CD4-positive, alpha-beta T cell treated with Interleukin-12 subunit alpha and Interleukin-12 subunit beta, for 1 hour (primary cell): Measurements from ENCODE around the gene SMIM27.
"Not testable (repeated sequence)": the region's sequence is repeated elsewhere in the genome, so short reads cannot be mapped to it uniquely, and the experiment has no call there.

Experiments
- DNase-seq: peaks from one replicate; pipeline ENCODE4 v3.0.0-alpha.2; 2020

SMIM27 gene

DNA sequence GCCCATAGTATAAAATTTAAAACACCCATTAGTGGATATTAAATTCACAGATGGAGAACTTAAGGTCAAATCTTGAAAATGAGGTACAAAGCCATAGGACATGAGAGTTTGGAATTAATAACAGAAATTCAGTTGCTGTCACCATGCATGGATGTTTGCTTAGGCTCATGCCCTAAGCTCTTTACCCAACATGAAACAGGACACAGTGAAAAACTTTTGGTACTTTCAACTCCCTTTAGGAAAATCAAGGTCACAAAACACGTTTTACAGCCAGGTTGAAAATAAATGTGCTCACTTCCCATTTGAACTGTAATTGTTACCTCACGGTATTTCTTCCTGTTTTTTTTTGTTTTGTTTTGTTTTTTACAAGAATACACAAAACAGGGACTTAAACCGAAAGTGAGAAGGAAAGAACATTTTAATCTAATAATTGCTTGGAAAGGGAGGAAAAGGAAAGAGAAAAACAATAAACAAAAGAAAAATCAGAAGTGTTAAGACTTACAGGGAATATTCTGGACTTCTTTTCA is 6.3 kb downstream of the SMIM27 start:
- DNase-seq = no peak

DNA sequence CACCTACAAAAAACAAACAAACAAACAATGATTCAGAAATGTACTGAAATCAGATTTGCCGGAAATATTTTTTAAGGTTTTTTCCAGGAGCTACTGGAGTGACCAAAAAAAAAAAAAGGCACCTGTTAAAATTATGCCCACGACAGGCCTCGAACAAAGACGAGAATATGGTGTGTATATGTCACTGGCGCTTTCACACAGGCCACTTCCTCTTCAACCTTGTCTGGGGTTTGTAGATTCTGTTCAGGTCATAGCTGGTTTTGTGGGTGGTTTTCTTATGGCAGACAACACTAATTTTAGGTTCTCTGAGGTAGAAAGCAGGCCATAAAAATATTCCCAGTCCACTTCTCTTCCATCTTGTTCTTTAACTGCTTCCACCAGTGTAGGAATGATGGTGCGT is 13.8 kb downstream of the SMIM27 start:
- DNase-seq = no peak

DNA sequence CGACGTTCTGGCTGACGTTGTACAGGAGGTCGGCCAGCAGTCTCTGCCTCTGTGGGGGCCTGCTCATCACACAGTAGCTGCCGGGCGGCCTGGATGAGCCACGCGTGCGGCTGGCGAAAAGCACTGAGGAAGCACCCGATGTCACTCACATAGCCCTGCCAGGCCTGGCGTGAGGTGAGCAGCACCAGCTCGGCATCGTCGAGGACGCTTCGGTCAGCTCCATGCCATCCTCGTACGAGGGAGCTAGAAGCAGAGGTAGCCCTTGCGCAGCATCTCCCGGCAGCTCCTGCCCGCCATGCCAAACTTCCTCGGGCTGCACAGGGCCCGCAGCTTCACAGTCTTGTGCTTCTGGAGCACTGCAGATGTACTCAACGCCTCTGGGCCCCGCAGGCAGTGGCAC is 14.6 kb downstream of the SMIM27 start:
- no peak for DNase-seq

DNA sequence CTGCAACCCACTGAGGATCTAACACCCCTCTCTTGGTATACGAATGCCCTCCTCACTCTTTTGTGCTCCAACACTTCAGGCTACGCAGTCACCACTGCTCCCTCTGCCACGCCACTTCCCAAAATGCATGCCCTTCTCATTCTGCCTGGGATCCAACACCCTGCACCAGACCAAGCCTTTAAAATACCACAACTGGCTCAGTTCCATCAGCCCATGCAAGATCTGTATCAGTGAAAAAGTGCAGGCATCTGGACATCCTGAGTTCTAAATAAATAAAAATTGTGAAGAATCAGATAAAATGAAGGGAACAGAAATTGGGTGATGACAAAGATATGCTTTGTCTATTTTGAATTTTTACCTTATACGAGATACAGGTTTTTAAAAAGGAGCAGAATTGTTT is 18.1 kb downstream of the SMIM27 start:
- no peak for DNase-seq

DNA sequence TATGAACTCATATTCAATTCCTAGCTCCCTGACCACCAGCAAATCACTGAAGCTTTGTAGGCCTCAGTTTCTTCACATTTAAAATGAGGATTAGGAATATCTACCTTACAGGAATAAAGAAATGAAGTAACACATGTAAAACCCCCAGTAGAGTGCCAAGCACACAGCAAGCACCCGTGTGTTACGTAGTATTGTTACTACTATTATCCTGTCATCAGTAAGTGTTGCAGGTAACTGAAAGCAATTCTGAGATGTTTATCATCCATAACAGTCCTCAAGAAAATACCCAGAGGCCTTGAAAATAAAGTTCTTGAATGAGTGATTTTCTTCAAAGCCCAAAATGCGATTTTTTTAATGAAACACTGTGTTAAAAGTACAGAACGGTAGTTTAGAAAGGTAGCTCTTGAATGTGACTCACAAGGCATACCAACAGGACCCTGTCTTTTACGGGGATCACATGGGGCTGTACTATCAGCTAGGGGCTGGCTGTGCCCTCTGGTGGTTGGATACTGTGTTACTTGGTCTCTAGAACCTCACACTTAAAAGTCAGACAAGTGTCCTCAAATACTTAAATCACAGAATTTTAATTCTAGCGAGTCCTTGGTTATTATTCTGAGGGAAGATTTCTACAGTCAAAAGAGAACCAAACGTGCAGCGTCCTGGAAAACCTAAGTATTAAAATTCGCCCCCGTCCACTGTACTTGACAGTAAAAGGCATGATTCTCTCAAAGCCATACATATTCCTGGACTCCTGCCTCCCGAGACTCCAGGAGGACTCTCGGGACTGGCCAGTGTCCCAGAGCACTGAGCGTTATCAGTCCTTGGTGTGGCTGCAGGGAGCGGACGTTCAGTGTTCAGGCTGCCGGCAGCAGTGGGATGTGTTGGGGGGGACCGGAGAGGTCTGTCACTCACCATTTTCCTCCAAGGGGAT is 20.1 kb downstream of the SMIM27 start:
- peak; percentile 86 for DNase-seq

DNA sequence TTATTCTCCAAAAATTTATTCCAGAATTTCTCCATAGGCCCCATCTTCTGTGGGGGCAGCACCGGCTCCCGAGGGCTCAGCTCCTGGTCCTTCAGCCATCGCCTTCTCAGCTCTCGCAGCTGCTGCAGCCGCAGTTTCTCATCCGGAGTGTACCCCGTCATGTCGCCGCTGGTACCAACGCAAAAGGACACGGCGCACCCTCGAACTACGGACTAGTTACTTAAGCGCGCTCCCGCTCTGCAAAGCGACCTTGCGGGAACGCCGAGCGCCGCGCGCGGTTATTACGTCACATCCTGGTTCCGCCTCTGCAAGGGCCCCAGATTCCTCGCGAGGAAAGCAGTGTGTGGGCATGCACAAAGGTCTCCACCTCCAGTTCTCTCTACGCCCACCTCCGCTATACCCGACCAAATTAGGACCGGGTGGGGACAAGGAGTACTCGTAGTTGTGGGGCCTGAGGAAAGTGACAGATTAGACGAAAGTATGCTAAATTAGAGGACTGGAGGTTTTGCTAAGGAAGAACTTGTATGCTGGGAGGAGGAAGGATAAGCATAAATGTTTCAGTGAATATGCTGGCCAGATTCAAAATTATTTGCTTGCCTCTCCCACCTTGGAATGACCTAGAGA is 20.9 kb downstream of the SMIM27 start, which contains the start of gene NDUFB6:
TSS of gene NDUFB6 (minus strand) at position 260 of the 624 bp plus-strand sequence. CDS start at position 161, 99 bp downstream.
- peak; percentile 95 for DNase-seq

DNA sequence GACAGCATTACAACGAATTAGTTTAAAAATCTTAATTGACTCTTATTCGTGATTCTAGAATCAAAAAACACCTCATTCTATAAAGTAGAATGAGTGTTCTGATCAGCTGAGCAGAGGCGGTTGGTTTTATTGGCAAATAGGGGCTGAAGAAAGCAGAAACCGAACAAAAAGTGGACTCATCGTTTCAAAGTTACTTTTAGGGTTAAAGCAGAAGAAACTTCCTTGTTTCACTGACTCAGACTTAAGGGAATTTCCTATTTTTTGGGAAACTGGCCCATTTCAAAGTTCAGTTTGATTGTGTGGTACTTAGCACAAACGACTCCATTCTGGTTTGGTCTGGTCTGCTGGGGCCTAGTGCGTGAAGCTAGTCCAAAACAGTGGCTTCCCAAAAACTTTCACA is 21.7 kb downstream of the SMIM27 start:
- no peak for DNase-seq

DNA sequence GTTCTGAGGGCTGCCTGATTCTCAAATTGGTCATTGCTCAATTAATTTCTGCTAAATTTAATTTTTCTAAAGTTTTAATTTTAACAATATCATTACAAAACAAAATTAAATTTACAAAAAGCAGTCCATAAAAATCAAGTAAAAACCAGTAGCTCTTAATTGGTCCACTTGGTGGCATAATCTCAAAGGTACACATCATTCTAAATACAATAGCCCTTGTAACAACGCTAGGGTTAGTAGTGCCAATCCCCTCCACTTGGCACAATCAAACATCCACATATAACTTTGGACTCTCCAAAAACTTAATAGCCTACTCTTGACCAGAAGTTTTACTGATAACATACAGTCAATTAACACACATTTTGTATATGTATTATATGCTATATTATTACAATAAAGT is 22.7 kb downstream of the SMIM27 start:
- DNase-seq = no peak

DNA sequence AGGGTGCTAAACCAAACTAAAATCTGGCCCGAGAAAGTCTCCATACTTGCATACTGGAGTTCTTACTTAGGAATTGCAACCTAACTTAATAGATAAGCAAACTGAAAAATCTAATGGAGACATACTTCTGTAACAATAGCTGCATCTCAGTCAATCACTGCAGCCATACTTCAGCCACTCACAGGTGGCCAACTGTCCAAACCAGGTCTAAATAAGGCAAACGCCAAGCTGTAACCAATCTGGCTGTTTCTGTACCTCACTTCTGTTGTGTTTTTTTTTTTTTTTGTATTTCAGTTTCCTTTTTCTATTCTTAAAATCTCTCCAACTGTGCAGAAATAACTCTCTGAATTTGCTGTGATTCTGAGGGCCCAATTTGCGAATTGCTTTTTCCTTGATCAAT is 25.2 kb downstream of the SMIM27 start:
- DNase-seq = no peak

DNA sequence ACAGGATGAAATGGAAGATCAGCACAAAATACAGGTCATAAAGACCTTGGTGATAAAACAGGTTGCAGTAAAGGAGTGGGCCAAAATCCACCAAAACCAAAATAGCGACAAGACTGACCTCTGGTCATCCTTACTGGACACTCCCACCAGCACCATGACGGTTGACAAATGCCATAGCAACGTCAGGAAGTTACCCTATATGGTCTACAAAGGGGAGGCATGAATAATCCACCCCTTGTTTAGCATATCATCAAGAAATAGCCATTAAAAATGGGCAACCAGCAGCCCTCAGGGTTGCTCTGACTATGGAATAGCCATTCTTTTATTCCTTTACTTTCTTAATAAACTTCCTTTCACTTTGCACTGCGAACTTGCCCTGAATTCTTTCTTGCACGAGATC is 26.8 kb downstream of the SMIM27 start:
- no peak for DNase-seq

DNA sequence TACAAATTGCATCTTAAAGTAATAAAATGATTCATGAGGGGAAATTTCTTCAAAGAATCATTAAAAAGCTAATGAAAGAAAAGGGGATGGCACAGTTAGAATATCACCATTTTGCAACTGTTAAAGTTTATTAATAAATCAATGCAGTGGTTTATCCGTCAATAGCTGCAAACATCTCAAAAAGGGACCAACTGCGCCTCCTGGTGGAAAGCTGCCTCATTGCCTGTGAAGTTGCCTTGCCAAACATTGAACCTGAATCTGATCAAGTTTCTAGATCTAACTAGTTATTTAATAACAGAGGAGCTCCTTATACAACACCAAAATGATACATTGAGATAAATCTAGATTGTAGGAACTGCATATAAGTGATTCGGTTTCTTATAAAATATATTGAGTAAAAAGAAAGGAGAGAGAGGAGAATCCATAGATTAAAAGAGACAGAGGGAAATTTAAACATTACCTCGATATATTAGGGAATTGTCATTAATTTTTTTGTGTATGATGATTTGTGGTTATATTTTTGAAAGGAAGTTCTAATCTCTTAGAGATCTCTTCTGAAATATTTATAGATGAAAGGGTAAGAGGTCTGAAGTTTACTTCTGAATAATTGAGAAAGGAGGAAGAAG is 27.7 kb downstream of the SMIM27 start:
- DNase-seq = peak; percentile 81

DNA sequence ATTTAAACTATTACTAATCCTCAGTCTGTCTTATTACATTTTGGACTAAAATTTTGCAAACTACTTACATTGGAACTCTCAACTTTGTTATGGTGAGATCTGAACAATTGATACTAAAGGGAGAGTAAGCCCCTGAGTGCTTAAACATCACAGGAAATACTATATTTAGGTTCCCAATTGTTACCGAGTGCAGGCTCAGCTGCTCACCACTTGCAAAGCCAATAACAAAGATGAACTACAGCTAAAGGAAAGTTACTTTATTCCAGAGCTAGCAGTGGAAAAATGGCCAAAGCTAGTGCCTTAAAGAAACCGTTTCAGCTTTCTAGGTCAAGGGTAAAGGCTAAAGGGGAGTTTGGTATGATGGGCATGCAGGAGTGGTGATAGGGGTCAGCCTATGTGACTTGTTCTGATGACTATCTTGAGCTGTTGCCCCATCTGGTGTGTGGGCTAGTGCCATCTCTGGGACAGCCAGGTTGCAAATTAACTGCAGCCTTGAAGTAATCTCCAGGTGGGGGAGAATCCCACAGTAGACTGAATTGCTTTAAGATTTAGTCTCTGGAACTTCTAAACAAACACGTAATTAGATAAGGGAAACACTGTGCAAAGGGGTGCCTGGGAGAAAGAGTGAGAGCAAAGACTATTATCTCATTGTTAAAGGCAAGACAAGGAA is 28.6 kb downstream of the SMIM27 start:
- DNase-seq = no peak

DNA sequence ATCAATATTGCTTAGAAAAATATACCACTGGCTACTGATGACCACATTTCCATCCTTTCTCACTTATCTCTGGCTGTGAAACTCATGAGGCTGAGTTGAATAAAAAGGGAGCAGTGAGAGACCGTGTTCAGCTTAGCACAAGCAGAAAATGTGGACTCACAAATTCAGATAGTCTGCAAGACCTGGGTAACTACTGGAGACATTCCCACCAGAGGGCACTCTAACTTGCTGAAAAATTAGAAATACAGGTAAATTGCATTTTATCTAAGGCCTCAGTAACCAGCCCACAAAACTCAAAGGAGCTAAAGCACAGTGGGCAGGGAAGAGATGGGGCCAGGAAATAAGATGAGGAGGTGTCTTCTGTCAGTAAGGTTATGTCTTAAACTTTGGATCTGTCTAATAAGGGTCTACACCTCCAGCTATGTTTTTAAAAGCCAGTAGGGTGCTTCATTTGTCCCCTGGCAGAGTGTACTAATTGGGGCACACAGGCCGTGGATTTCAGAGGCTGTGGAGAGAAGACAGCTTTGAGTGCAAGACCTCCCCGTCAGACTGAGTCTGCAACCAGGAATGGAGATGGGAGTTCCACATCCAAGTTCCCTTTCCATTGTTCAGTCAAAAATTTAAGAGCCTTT is 29.5 kb downstream of the SMIM27 start:
- DNase-seq = peak; percentile 54

DNA sequence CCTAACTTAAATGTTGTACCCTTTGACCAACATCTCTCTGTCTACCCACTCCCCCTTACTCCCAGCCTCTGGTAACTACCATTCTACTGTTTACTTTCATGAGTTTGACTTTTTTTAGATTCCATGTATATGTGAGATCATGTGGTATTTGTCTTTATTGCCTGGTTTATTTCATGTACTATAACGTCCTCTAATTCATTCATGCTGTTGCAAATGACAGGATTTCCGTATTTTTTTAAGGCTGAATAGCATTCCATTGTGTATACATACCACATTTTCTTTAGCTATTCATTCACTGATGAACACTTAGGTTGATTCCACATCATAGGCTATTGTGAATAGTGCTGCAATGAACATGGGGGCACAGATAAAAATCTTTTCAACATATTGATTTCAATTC is 32.7 kb downstream of the SMIM27 start:
- no peak for DNase-seq

DNA sequence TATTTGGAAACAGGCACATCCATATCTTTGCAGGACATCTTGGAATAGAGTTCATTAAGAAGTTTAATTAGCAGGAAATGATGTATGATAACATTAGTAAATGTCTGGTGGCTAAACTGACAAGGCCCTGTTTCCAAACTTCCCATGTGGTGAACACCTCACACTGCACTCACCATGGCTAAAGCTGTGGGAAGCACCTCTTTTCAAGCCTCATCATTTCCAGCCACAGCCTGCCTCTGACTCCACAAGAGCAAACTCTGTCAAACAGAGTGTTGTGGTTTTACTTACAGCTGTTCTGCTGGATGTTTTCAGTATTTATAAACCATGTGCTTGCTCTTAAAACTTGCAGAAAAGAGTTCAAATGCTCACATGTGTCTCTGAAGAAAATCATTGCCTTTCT is 35.8 kb downstream of the SMIM27 start:
- no peak for DNase-seq

DNA sequence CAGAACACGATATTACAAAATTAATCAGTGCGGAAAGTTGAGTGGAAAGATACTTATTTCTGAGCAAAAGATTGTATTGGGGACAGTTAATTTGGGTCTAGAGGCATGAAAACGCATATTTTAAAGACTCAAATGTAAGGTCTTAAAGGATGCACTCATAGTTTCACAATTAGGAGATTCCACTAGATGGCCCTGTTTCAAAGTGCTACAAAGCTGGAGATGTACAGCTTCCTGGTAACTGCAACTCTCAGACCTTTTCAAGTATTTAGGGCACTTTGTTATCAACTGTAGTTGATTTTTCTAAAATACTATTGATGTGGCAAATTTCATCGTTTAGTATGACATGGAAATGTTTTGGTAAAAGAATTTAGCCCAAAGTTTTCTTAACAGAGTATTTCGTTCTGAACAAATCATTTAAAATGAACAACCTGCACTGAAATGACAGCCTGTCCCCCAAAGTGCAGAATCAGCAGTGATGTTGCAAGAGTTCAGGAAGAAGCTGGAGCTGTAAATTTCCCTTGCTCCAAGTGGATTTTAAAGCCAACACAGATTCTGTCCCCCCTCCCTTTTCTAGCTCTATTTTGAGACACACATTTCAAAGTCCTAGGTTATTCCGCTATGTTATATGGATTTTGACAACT is 37.1 kb downstream of the SMIM27 start:
- peak; percentile 9 for DNase-seq

DNA sequence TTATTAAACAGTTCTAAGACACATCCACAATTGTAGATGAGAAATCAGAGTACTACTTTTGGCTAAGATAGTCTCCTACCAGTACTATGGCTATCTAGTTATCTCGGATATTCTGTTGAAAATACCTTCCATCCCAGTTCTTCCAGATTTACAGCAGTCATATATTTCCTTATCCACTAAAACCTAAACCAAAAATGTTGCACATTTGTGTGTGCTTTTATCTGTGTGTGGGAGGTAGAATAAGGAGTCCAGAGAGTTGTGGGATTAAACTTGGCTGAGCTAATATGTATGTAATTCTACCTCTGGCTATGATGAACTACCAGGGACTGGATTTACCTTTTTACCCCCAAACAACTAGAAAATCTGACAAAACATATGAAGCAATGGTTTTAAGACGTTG is 38.3 kb downstream of the SMIM27 start:
- DNase-seq = no peak

DNA sequence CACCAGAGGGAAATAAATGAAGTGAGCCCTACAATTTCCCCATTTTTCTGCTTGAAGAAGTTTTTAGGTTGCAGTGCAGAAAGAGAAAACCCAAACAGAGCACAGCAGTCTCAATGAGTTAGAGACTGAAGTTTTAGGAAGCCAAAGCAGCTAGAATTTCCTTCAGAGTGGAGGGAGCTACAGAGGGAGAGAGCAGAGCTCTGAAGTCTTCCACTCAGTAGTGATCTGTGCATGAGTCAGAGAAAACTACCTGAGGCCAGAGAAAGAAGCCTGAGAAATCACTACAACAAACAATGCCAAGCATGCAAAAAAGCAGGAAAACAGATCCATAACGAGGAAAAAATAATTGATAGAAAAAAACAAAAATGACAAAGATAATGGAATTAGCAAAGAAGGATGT is 38.8 kb downstream of the SMIM27 start:
- DNase-seq = no peak

DNA sequence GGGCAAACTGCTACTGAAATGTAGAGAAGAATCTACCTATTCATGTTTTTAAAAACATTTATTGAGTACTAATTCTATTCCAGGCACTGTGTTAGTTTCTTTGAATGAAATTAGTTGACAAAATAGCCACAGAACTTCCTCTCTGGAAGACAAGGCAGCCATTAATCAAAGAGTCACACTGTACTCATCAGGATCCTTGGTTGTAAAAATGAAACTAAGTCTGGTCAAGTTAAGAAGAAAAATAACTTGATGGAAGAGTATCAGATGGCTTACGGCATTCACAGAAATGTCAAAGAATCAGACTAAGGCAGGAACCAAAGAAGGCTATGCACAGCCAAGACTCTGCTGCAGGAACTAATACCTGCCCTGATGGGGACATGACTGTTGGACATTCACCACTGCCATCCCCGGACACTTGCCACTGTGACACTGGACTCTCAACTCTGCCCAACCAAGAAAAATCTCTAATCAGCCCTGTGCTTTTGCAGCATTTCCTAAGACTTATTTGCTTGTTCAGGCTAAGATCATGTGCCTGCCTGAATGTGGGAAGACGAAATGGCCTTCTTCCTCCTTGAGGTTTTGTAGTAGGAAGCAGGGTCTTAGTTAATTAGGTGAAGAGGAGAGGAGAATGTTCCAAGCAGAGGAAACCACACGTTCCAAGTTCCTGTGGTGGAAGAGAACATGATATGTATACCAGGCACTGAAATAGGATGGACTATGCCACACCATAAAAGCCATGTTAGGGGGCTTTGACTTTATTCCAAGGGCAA is 44.2 kb downstream of the SMIM27 start:
- no peak for DNase-seq

DNA sequence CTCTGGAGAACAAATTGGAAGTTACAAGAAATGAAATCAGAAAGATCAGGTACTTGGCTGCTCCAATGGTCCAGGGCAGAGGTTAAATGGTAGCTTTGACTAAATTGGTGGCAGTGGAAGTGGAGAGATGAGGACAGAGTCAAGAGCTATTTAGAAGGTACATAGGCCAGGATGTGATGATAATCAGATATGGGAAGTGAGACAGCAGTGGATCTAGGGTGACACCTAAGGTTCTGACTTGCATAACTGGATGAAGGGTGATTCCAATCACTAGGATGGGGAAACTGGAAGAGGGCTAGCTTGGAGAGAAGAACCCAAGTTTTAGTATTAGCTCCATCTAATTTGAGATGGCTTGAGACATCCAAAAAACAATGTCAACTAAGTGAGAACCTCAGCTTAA is 44.8 kb downstream of the SMIM27 start:
- no peak for DNase-seq

DNA sequence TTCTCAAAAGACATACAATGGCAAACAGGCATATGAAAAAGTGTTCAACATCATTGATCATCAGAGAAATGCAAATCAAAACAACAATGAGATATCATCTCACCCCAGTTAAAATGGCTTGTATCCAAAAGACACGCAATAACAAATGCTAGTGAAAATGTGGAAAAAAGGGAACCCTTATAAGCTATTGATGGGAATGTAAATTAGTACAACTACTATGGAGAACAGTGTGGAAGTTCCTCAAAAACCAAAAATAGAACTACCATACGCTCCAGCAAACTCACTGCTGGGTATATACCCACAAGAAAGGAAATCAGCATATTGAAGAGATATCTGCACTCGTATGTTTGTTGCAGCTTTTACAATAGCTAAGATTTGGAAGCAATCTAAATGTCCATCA is 46.9 kb downstream of the SMIM27 start:
- DNase-seq = not testable (repeated sequence)
